ENCODE measurements around the gene ANKRD29. TPM values are rescaled to one million over a fixed set of nuclear protein-coding genes. Genes with fewer than 3 reads are reported as not detected.

ANKRD29 gene
- total RNA-seq, 1 experiment from 2014 or later = 8.2 TPM

DNA sequence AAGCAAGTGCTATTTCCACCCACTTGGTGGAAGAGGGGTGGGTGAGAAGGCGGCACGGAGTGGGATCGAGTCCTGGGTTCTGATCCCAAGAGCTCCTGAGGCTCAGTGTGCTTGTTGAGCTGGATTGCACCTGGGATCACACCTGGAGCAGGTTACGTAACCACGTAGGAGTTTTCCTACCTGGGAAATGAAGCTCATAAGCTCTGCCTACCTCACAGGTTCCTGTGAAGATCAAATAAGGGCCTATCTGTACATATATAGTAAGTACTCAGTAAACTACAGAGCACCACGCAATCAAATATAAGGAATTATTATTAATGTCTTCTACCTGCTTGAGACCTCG is 87.4 kb downstream of the ANKRD29 start:
- TF ChIP-seq, protein P1, sequence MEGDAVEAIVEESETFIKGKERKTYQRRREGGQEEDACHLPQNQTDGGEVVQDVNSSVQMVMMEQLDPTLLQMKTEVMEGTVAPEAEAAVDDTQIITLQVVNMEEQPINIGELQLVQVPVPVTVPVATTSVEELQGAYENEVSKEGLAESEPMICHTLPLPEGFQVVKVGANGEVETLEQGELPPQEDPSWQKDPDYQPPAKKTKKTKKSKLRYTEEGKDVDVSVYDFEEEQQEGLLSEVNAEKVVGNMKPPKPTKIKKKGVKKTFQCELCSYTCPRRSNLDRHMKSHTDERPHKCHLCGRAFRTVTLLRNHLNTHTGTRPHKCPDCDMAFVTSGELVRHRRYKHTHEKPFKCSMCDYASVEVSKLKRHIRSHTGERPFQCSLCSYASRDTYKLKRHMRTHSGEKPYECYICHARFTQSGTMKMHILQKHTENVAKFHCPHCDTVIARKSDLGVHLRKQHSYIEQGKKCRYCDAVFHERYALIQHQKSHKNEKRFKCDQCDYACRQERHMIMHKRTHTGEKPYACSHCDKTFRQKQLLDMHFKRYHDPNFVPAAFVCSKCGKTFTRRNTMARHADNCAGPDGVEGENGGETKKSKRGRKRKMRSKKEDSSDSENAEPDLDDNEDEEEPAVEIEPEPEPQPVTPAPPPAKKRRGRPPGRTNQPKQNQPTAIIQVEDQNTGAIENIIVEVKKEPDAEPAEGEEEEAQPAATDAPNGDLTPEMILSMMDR (IDR thresholded peaks at IDR 0.05; ENCODE audit: insufficient read depth in 1 of 2, low read depth in 1 of 2, low read length in 1 of 2, severe bottlenecking in 1 of 2, unreplicated experiment in 1 of 2) = no peak
- BruUV-seq (replicated peaks) = no TSS peak
- H3K36me3 ChIP-seq (ENCODE audit: control insufficient read depth, insufficient read depth, low read length) = no peaks in the 10 kb centered on the region
- DNase-seq = peak; percentile 19 to 39
- H3K4me1 ChIP-seq = peaks cover 5% of the 10 kb centered on the region
- H3K27me3 Mint-ChIP-seq (ENCODE audit: insufficient read depth, unreplicated experiment) = no peaks in the 10 kb centered on the region
- H3K4me1 Mint-ChIP-seq (ENCODE audit: low read depth, unreplicated experiment) = no peaks in the 10 kb centered on the region
- intact Hi-C loops (cut with micrococcal nuclease; ENCODE audit: unreplicated experiment) = no loop called here
- no peak overlapping the region for H3K27ac Mint-ChIP-seq (ENCODE audit: unreplicated experiment)
- H3K9me3 ChIP-seq = no peaks in the 10 kb centered on the region
- no peak overlapping the region for H3K4me3 Mint-ChIP-seq (ENCODE audit: unreplicated experiment)
- no peaks in the 10 kb centered on the region for H3K9me3 Mint-ChIP-seq (ENCODE audit: unreplicated experiment)
- ChIA-PET POLR2A (no interaction called here), CTCF (no interaction called here)
- H3K27me3 ChIP-seq (replicated peaks; ENCODE audit: control insufficient read depth, insufficient read depth, low read length) = no peaks in the 10 kb centered on the region
- H3K36me3 Mint-ChIP-seq (ENCODE audit: insufficient read depth, unreplicated experiment) = peaks cover 21% of the 10 kb centered on the region
- H3K4me3 ChIP-seq (ENCODE audit: low read depth, low read length) = no peak overlapping the region

DNA sequence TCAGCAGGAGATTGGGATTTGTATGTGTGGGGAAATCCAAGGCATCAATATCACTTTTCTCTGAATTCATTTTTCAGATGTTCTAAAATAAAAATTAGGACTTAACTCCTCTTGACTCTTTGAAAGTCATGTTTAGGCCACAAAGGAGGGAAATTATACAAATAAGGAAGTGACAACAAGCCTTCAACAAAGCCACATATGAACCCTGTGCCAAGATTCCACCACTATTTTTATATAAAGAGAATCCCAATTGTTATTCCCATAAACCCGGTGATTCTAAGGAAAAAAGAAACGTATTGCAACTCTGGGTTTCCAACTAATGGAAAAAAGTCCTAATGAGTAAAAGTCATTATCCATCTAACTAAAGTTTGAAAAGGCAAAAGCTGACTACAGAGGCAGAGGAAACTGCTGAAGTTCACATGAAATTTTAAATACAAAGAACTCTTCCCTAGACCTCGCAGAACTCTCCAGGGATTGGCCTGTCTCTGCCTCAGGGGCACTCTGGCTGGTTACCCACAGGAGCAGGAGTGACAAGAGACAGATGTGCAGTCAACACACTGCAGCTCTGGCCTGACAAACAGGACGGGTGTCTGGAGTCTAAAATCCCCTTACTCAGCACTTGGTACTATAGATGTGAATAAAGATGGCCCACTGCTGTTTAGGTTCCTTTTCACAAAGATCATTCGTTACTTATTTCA is 88.0 kb downstream of the ANKRD29 start:
- CTCF ChIA-PET = no interaction called here
- DNase-seq = no peak
- Mint-ChIP-seq H3K9me3 (ENCODE audit: unreplicated experiment) (no peaks in the 10 kb centered on the region), H3K27me3 (ENCODE audit: insufficient read depth, unreplicated experiment) (no peaks in the 10 kb centered on the region), H3K4me1 (ENCODE audit: low read depth, unreplicated experiment) (no peaks in the 10 kb centered on the region), H3K4me3 (ENCODE audit: unreplicated experiment) (no peak overlapping the region), H3K27ac (ENCODE audit: unreplicated experiment) (no peak overlapping the region), H3K36me3 (ENCODE audit: insufficient read depth, unreplicated experiment) (peaks cover 21% of the 10 kb centered on the region)
- BruUV-seq (replicated peaks) = no TSS peak
- POLR2A ChIA-PET = no interaction called here
- H3K9me3 ChIP-seq = no peaks in the 10 kb centered on the region
- H3K4me3 ChIP-seq (ENCODE audit: low read depth, low read length) = no peak overlapping the region
- peaks cover 10% of the 10 kb centered on the region for H3K4me1 ChIP-seq
- no peaks in the 10 kb centered on the region for H3K27me3 ChIP-seq (replicated peaks; ENCODE audit: control insufficient read depth, insufficient read depth, low read length)
- TF ChIP-seq, protein P1 (IDR thresholded peaks at IDR 0.05; ENCODE audit: insufficient read depth in 1 of 2, low read depth in 1 of 2, low read length in 1 of 2, severe bottlenecking in 1 of 2, unreplicated experiment in 1 of 2) = no peak
- H3K36me3 ChIP-seq (ENCODE audit: control insufficient read depth, insufficient read depth, low read length) = no peaks in the 10 kb centered on the region
- intact Hi-C loops (cut with micrococcal nuclease; ENCODE audit: unreplicated experiment) = no loop called here

DNA sequence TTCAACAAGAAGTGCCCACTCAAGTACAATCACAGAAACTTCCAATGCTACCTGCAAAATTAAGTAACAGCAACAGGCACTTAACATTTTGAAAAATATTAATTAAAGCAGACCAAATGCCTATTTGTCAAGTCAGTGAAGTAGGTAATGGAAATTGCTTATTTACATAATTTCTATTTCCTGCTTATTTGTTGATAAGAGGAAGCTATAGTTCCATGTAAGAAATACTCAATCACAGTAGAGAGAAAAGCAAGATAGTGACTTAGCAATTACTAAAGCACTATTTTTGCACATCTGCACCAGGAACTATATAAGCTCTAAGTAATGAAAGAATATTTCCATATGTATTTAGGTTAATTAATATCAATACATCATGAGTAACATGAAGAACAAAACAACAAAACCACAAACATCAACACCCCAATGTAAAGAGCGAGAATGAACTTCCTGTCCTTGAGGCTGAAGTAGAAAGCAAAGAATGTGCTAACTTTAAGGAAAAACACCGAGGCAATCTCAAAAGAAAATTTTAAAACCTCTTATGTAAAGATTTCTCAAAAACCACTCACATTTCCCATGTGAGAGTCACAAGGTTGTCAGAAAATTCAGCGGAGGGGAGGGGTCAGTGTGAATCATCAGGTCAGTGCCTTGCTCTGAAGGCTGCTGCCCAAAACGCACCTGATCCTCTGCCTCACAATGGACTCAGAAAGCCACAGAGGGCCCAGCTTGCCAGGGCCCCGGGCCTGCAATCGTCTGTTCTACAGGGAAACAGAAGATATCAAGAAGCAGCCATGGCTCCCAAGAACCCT is 88.9 kb downstream of the ANKRD29 start:
- H3K9me3 Mint-ChIP-seq (ENCODE audit: unreplicated experiment) = no peaks in the 10 kb centered on the region
- ChIA-PET POLR2A (no interaction called here), CTCF (no interaction called here)
- no peaks in the 10 kb centered on the region for H3K4me1 Mint-ChIP-seq (ENCODE audit: low read depth, unreplicated experiment)
- TF ChIP-seq, protein P1 (IDR thresholded peaks at IDR 0.05; ENCODE audit: insufficient read depth in 1 of 2, low read depth in 1 of 2, low read length in 1 of 2, severe bottlenecking in 1 of 2, unreplicated experiment in 1 of 2) = no peak
- no peak overlapping the region for H3K4me3 Mint-ChIP-seq (ENCODE audit: unreplicated experiment)
- peaks cover 19% of the 10 kb centered on the region for H3K36me3 Mint-ChIP-seq (ENCODE audit: insufficient read depth, unreplicated experiment)
- Histone ChIP-seq H3K36me3 (ENCODE audit: control insufficient read depth, insufficient read depth, low read length) (no peaks in the 10 kb centered on the region), H3K9me3 (no peaks in the 10 kb centered on the region), H3K4me1 (peaks cover 15% of the 10 kb centered on the region), H3K4me3 (ENCODE audit: low read depth, low read length) (no peak overlapping the region), H3K27me3 (replicated peaks; ENCODE audit: control insufficient read depth, insufficient read depth, low read length) (no peaks in the 10 kb centered on the region)
- H3K27ac Mint-ChIP-seq (ENCODE audit: unreplicated experiment) = no peak overlapping the region
- no TSS peak for BruUV-seq (replicated peaks)
- no peaks in the 10 kb centered on the region for H3K27me3 Mint-ChIP-seq (ENCODE audit: insufficient read depth, unreplicated experiment)
- no peak for DNase-seq
- intact Hi-C loops (cut with micrococcal nuclease; ENCODE audit: unreplicated experiment) = loop anchor here (2.0 kb wide), 1 partner anchor 13 kb away; the partner anchor contains the start of gene NPC1

All from Caco-2 (cell line).